DND-41 (cell line): ENCODE results near the gene UBA7.

Experiments
- CTCF ChIP-seq: IDR thresholded peaks from 2 replicates; pipeline ENCODE4 v1.5.1; 2012; ENCODE audit warnings: borderline replicate concordance, low read length, moderate library complexity, mild to moderate bottlenecking; ENCODE audit not compliant: poor library complexity, severe bottlenecking; ENCODE audit errors: extremely low read depth
- EZH2 ChIP-seq: IDR thresholded peaks from 3 replicates; pipeline ENCODE4 v1.6.1; 2012; ENCODE audit warnings: borderline replicate concordance, low read depth, mild to moderate bottlenecking, moderate library complexity, low read length, inconsistent platforms; ENCODE audit not compliant: severe bottlenecking

DNA sequence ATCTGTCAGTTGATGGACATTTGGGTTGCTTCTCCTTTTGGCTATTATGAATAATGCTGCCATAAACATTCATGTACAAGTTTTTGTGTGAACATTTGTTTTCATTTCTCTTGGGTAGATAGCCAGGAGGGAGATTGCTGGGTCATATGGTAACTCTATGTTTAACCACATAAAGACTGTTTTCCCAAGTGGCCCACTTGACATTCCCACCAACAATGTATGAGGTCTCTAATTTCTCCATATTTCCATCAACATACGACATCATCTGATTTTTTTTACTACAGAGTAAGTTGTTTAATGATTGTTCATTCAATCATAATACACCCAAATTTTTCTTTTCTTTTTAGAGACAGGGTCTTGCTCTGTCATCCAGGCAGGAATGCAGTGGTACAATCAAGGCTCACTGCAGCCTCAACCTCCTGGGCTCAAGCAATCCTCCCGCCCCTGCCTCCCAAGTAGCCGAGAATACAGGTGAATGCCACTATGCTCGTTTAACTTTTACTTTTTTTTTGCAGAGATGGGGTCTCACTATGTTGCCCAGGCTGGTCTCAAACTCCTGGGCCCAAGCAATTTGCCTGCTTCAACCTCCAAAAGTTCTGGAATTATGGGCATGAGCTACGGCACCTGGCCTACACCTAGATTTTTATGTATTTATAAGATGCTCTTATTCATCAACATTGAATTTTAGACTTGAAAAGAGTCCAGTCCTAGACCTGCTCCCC is 34.2 kb downstream of the UBA7 start:
- TF ChIP-seq CTCF (no peak), EZH2 (no peak)
